Ovary (tissue), 3 donors: ENCODE data around the gene IDI1.

Source experiments
- CTCF ChIP-seq, 3 donors: fragments of 450-650 bp in 2 of 3; fragments of 200-600 bp in 1 of 3; IDR thresholded peaks; one replicate each; pipeline versions ENCODE4 v1.5.1 to v1.8.0; 2016 to 2022; ENCODE audit warnings: antibody characterized with exemption in 3 of 3, mild to moderate bottlenecking in 1 of 3
- POLR2A ChIP-seq: fragments of 450-650 bp; IDR thresholded peaks from one replicate; pipeline ENCODE4 v1.6.1; 2017; ENCODE audit warnings: antibody characterized with exemption, mild to moderate bottlenecking, moderate library complexity
- donor health status: DM: no; HTN: no; CAD: no.

GRCh38 chr10:1036341-1036791 is 12.6 kb downstream of the IDI1 start:
- TF ChIP-seq CTCF (IDR thresholded peaks at IDR 0.05): no peak
- no peak for TF ChIP-seq POLR2A
